K562 (cell line): ENCODE measurements around the gene BEX3. TPM values are rescaled to one million over a fixed set of nuclear protein-coding genes. Genes with fewer than 3 reads are reported as not detected.

Experiments used
- ATAC-seq: fragments of 200-7000 bp; cut with Tn5 transposase; 3 replicates; pipeline ENCODE4 v1.9.1; 2020; ENCODE audit warnings: moderate library complexity
- BruUV-seq: library from RNA; stranded (reverse); fragments of 400-500 nt; replicated peaks from 2 replicates; lab custom pipeline; 2021; lab: Mats Ljungman, UMichigan
- CTCF ChIA-PET: fragments of 300-600 bp; formaldehyde crosslinking; extraction: SDS; loops from one replicate; lab custom pipeline; 2021; ENCODE audit warnings: low intra/inter-chr PET ratio; lab: Yijun Ruan, JAX
- POLR2A ChIA-PET: fragments of 300-600, 350-650 bp; sonication (Branson Sonifier 250); formaldehyde crosslinking; extraction: SDS; loops from one replicate; lab custom pipeline; 2021; ENCODE audit warnings: antibody characterized with exemption, inconsistent platforms; lab: Yijun Ruan, JAX
- DNase-seq, 4 experiments: peaks; one replicate each; pipeline versions ENCODE4 v3.0.0 to v3.0.0-alpha.2; 2011 to 2018; ENCODE audit warnings: low spot score in 3 of 4, mixed read lengths in 3 of 4; ENCODE audit errors: extremely low read depth in 1 of 4
- FAIRE-seq: peaks from 2 replicates; lab custom pipeline; 2011; peaks lifted over from hg19 to GRCh38; lab: Jason Lieb, UNC
- H2AFZ ChIP-seq: 2 replicates; pipeline ENCODE4 v1.6.0; 2011; ENCODE audit warnings: low read depth, low read length, control low read depth, inconsistent platforms
- H3K27ac ChIP-seq: fragments of 200-600 bp; 3 replicates; pipeline ENCODE4 v1.8.0; 2011; ENCODE audit warnings: low read depth, mild to moderate bottlenecking, control low read depth, inconsistent platforms, low read length, moderate library complexity, mixed read lengths; ENCODE audit errors: extremely low read depth
- H3K27me3 ChIP-seq, 2 experiments: fragments of 300-600 bp in 1 of 2; 2 replicates in 1 of 2; 3 replicates in 1 of 2; pipeline versions ENCODE4 v1.6.0 to v1.8.0; 2011; ENCODE audit warnings: inconsistent platforms in 2 of 2, low read length in 2 of 2, mild to moderate bottlenecking in 1 of 2, mixed read lengths in 1 of 2, moderate library complexity in 1 of 2; ENCODE audit not compliant: control insufficient read depth in 2 of 2, insufficient read depth in 2 of 2
- H3K36me3 ChIP-seq: fragments of 300-600 bp; 3 replicates; pipeline ENCODE4 v1.8.0; 2011; ENCODE audit warnings: mild to moderate bottlenecking, low read length, inconsistent platforms; ENCODE audit not compliant: control insufficient read depth, insufficient read depth
- H3K4me1 ChIP-seq, 2 experiments: fragments of 200-600 bp in 1 of 2; replicated peaks in 1 of 2; 2 replicates in 1 of 2; 3 replicates in 1 of 2; pipeline versions ENCODE4 v1.5.1 to v1.8.0; 2011; ENCODE audit warnings: inconsistent platforms in 2 of 2, low read length in 2 of 2, mild to moderate bottlenecking in 1 of 2, mixed read lengths in 1 of 2, moderate library complexity in 1 of 2; ENCODE audit not compliant: control insufficient read depth in 2 of 2, insufficient read depth in 2 of 2
- H3K4me2 ChIP-seq: 2 replicates; pipeline ENCODE4 v1.6.1; 2011; ENCODE audit warnings: low read length, control low read depth, inconsistent platforms, mixed read lengths; ENCODE audit not compliant: insufficient read depth
- H3K4me3 ChIP-seq: fragments of 200-600 bp; sonication (generic), shearing (Covaris generic); 2 replicates; pipeline ENCODE4 v1.5.1; 2016; ENCODE audit warnings: control low read depth, inconsistent platforms
- H3K79me2 ChIP-seq: fragments of 200-600 bp; 3 replicates; pipeline ENCODE4 v1.8.0; 2011; ENCODE audit warnings: low read length, inconsistent platforms; ENCODE audit not compliant: control insufficient read depth, insufficient read depth
- H3K9ac ChIP-seq, 2 experiments: 2 replicates each; pipeline versions ENCODE4 v1.6.0 to v1.6.1; 2011; ENCODE audit warnings: low read depth in 2 of 2, low read length in 2 of 2, control low read depth in 1 of 2, inconsistent platforms in 1 of 2, mild to moderate bottlenecking in 1 of 2, mixed read lengths in 1 of 2; ENCODE audit not compliant: insufficient read depth in 1 of 2
- H3K9me1 ChIP-seq: one replicate; pipeline ENCODE4 v1.6.0; 2011; ENCODE audit warnings: inconsistent platforms, mild to moderate bottlenecking, low read length, moderate library complexity; ENCODE audit not compliant: control insufficient read depth, insufficient read depth
- H3K9me3 ChIP-seq: replicated peaks from 2 replicates; pipeline ENCODE4 v1.5.1; 2011; ENCODE audit warnings: low read depth, low read length, inconsistent platforms; ENCODE audit not compliant: control insufficient read depth, insufficient read depth
- H4K20me1 ChIP-seq: replicated peaks from 2 replicates; pipeline ENCODE4 v1.6.1; 2011; ENCODE audit warnings: low read length, inconsistent platforms, mixed read lengths; ENCODE audit not compliant: control insufficient read depth, insufficient read depth
- ARHGAP35 ChIP-seq: fragments of 450-650 bp; IDR thresholded peaks from 2 replicates; pipeline ENCODE4 v1.6.1; 2018; ENCODE audit not compliant: partially characterized antibody
- CAMTA2 ChIP-seq: fragments of 250-450 bp; sonication (Bioruptor Pico); conservative IDR thresholded peaks from 2 replicates; pipeline ENCODE4 v1.5.1; 2022
- CXXC5 ChIP-seq: fragments of 250-450 bp; sonication (Bioruptor Pico); IDR thresholded peaks from 2 replicates; pipeline ENCODE4 v1.8.0; 2022; ENCODE audit warnings: inconsistent platforms, mild to moderate bottlenecking, moderate library complexity
- DIDO1 ChIP-seq: fragments of 450-650 bp; IDR thresholded peaks from 2 replicates; pipeline ENCODE4 v1.6.1; 2016; ENCODE audit warnings: low read depth, missing biosample characterization, missing genetic modification characterization
- HNRNPLL ChIP-seq: fragments of 200-400 bp; formaldehyde crosslinking; IDR thresholded peaks from 2 replicates; pipeline ENCODE4 v1.6.1; 2017; ENCODE audit warnings: low read length, low read depth, mild to moderate bottlenecking; ENCODE audit not compliant: poor library complexity, severe bottlenecking
- MCM7 ChIP-seq, 2 experiments: fragments of 450-650 bp; IDR thresholded peaks; 2 replicates each; pipeline ENCODE4 v1.6.1; 2016 to 2018
- THRB ChIP-seq: fragments of 450-650 bp; formaldehyde crosslinking; conservative IDR thresholded peaks from 2 replicates; pipeline ENCODE4 v1.4.0; 2022; ENCODE audit warnings: mild to moderate bottlenecking, missing genetic modification characterization
- TRIM24 ChIP-seq, 2 experiments: fragments of 450-650 bp; IDR thresholded peaks; 2 replicates each; pipeline ENCODE4 v1.6.1; 2016
- ZBTB34 ChIP-seq: fragments of 250-450 bp; sonication (Bioruptor Pico); IDR thresholded peaks from 2 replicates; pipeline ENCODE4 v1.8.0; 2021; ENCODE audit warnings: mild to moderate bottlenecking, moderate library complexity
- ZBTB49 ChIP-seq: sonication (generic); formaldehyde crosslinking; IDR thresholded peaks from 2 replicates; pipeline ENCODE4 v1.8.0; 2022; ENCODE audit warnings: missing genetic modification reagents, mild to moderate bottlenecking, borderline replicate concordance
- ZFX ChIP-seq: sonication (generic); formaldehyde crosslinking; IDR thresholded peaks from 2 replicates; pipeline ENCODE4 v1.8.0; 2022; ENCODE audit warnings: mild to moderate bottlenecking, missing genetic modification reagents, moderate library complexity
- ZNF133 ChIP-seq: fragments of 250-450 bp; sonication (Bioruptor Pico); IDR thresholded peaks from 2 replicates; pipeline ENCODE4 v1.4.0; 2020; ENCODE audit warnings: mild to moderate bottlenecking
- ZNF165 ChIP-seq: fragments of 250-450 bp; sonication (Bioruptor Pico); IDR thresholded peaks from 2 replicates; pipeline ENCODE4 v1.4.0; 2020; ENCODE audit warnings: borderline replicate concordance
- ZNF316 ChIP-seq: fragments of 450-650 bp; IDR thresholded peaks from 2 replicates; pipeline ENCODE4 v1.6.1; 2016
- ZNF384 ChIP-seq: IDR thresholded peaks from 2 replicates; pipeline ENCODE4 v1.6.1; 2012; ENCODE audit warnings: low read depth, low read length, improper control_type of control experiment
- ZNF436 ChIP-seq: fragments of 250-450, 450-650 bp; sonication (Bioruptor Pico); formaldehyde crosslinking; IDR thresholded peaks from 2 replicates; pipeline ENCODE4 v1.7.0; 2020; ENCODE audit warnings: mild to moderate bottlenecking
- ZNF639 ChIP-seq, 2 experiments: fragments of 200-800 bp in 1 of 2; sonication (Bioruptor generic) in 1 of 2; sonication (generic) in 1 of 2; formaldehyde crosslinking in 1 of 2; IDR thresholded peaks in 1 of 2; conservative IDR thresholded peaks in 1 of 2; 2 replicates each; pipeline versions ENCODE4 v1.5.0 to v1.6.1; 2016 to 2020; ENCODE audit warnings: missing compliant biosample characterization in 1 of 2, missing genetic modification characterization in 1 of 2, missing genetic modification reagents in 1 of 2
- WGBS: fragments of 100-300 bp; shearing (Covaris generic); methylation state at CpG from one replicate; pipeline ENCODE4 v1.1.6; 2016; ENCODE audit warnings: low coverage, mixed read lengths; ENCODE audit not compliant: insufficient coverage; ENCODE audit errors: missing lambda C conversion rate; 5-methylcytosine and 5-hydroxymethylcytosine counted together
- in situ Hi-C: fragments of 300-500 bp; cut with MboI; formaldehyde crosslinking; loops from 4 replicates; pipeline ENCODE4 v1.15.0; 2018; ENCODE audit warnings: inconsistent platforms, mixed read lengths
- intact Hi-C: fragments of 100-400 bp; cut with micrococcal nuclease; formaldehyde crosslinking; loops from 2 replicates; pipeline ENCODE4 v1.14.2; 2022
- polyA plus RNA-seq, 8 experiments: library from polyadenylated mRNA; depleted of rRNA in 4 of 8; stranded (reverse) in 5 of 8; unstranded in 3 of 8; fragments of >200 nt; fragmentation: Nextera tagmentation in 2 of 8; fragmentation: Illumina TruSeq in 1 of 8; extraction: Ambion mirVana in 2 of 8; extraction: Trizol in 1 of 8; gene quantifications; 2 replicates each; pipeline versions ENCODE4 v1.2.1 to v1.2.3, GENCODE V29; 2011 to 2014; ENCODE audit warnings: inconsistent platforms in 1 of 8, missing spikeins in 1 of 8
- total RNA-seq, 7 experiments: library from RNA; depleted of rRNA in 6 of 7; stranded (reverse); fragments of >200 nt in 6 of 7; fragmentation: Illumina TruSeq in 2 of 7; extraction: Trizol in 2 of 7; gene quantifications; 2 replicates each; pipeline versions ENCODE4 v1.2.1 to v1.2.3, GENCODE V29; 2011 to 2021; ENCODE audit warnings: low replicate concordance in 1 of 7

BEX3 gene
- total and polyA plus RNA-seq, 9 of the 15 experiments (the other 6 are each of a cell fraction or from before 2014, with no cell fraction given) = 0.21 to 0.47 TPM; not detected in 7

GRCh38 chrX:103423955-103424638, 47.8 kb downstream of the BEX3 start:
- Histone ChIP-seq H3K4me2 (no peak overlapping the region), H3K4me1 (no peaks in the 10 kb centered on the region), H3K27ac (no peak overlapping the region), H4K20me1 (no peaks in the 10 kb centered on the region), H3K9me3 (no peaks in the 10 kb centered on the region), H3K27me3 (no peaks in the 10 kb centered on the region), H3K9me1 (no peaks in the 10 kb centered on the region), H2AFZ (no peak overlapping the region), H3K36me3 (no peaks in the 10 kb centered on the region), H3K4me3 (no peak overlapping the region), H3K79me2 (no peaks in the 10 kb centered on the region), H3K9ac (no peak overlapping the region)
- DNase-seq (no peak), ATAC-seq (no peak), FAIRE-seq (no peak)
- intact Hi-C loops = no loop called here
- in situ Hi-C loops = no loop called here
- WGBS = 11% methylated on average over 3 of the region's 3 CpGs
- ChIA-PET CTCF (no interaction called here), POLR2A (no interaction called here)
- BruUV-seq = no TSS peak
- TF ChIP-seq ZNF436 (CRISPR knock-in tag) = no peak
- TF ChIP-seq ZNF316 = no peak
- no peak for TF ChIP-seq ZNF639 (CRISPR knock-in tag; conservative IDR thresholded peaks at IDR 0.05 in 1 of 2, IDR thresholded peaks at IDR 0.05 in 1 of 2)
- TF ChIP-seq THRB (CRISPR knock-in tag) = no peak
- TF ChIP-seq ZNF165 (CRISPR knock-in tag) = no peak
- TF ChIP-seq ARHGAP35 = no peak
- TF ChIP-seq HNRNPLL = no peak
- no peak for TF ChIP-seq CXXC5 (CRISPR knock-in tag)
- TF ChIP-seq ZFX = no peak
- no peak for TF ChIP-seq MCM7 (IDR thresholded peaks at IDR 0.05)
- TF ChIP-seq ZBTB49 (CRISPR knock-in tag) = no peak
- no peak for TF ChIP-seq ZNF133 (CRISPR knock-in tag)
- TF ChIP-seq CAMTA2 (CRISPR knock-in tag) = no peak
- TF ChIP-seq ZNF384 = no peak
- TF ChIP-seq ZBTB34 (CRISPR knock-in tag) = no peak
- no peak for TF ChIP-seq DIDO1
- TF ChIP-seq TRIM24 (IDR thresholded peaks at IDR 0.05) = no peak
